Medulla oblongata (tissue), 1 donor: ENCODE measurements around the gene ACAP3.
"Not testable (repeated sequence)": the region's sequence is repeated elsewhere in the genome, so short reads cannot be mapped to it uniquely, and the experiment has no call there.

Experiments used
- DNase-seq: peaks from one replicate; pipeline ENCODE4 v3.0.0-alpha.2; 2015; ENCODE audit errors: extremely low spot score

ACAP3 gene

GRCh38 chr1:1330366-1331067, 22.8 kb upstream of the ACAP3 start:
- DNase-seq, result no peak

GRCh38 chr1:1329304-1330210, 21.8 kb upstream of the ACAP3 start:
- DNase-seq, result no peak

DNA sequence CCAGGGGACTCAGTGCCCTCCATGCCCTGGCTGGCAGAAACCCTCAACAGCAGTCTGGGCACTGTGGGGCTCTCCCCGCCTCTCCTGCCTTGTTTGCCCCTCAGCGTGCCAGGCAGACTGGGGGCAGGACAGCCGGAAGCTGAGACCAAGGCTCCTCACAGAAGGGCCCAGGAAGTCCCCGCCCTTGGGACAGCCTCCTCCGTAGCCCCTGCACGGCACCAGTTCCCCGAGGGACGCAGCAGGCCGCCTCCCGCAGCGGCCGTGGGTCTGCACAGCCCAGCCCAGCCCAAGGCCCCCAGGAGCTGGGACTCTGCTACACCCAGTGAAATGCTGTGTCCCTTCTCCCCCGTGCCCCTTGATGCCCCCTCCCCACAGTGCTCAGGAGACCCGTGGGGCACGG, 20.5 kb upstream of the ACAP3 start:
- no peak for DNase-seq

- no peak for DNase-seq
Measured at GRCh38 chr1:1327291-1327690, 19.6 kb upstream of the ACAP3 start.

GRCh38 chr1:1326075-1326605, 18.4 kb upstream of the ACAP3 start:
- no peak for DNase-seq

DNA sequence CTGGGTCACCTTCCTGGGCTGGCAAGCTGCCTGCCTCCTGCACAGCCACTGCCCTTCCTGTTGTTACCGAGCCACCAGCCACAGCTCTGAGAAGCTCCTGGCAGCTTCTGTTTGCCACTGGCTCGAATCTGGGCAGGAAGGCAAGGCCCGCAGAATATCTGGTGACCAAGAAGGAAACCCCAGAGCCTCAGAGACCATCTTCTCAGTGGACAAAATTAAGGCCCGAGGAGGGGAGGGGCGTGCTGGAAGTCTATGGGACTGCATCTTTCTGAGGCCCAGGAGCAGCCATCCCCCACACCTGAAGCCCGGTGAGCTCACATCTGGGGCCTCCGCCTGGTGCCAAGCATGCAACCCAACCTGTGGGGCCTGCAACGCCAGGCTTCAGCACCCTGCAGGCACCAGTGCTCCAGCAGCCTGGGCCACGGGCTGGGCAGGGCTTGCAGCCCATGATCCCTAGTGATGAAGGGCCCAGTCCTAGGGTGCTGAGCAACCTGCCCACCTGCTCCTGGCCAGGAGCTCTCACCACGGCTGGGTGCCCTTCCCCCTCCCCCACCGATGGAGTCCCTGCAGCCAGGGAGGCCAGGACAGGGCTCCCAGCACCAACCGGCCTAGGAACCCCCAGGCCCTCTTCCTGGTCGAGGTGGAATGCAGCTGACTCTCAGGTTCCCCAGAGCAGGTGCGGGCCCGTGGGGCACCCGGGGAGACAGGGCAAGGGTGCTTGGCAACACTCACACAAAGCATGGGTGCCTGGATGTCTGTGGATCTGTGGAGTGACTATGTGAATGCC, 17.8 kb upstream of the ACAP3 start:
- DNase-seq, result no peak

GRCh38 chr1:1324524-1325287, 17.0 kb upstream of the ACAP3 start, which contains the start of the genes CPTP and INTS11:
Gene CPTP, plus strand, starts transcription at chr1:1324802. Its CDS starts 2,109 bp downstream, at chr1:1326911.
Gene INTS11, minus strand, starts transcription at chr1:1324660. Its CDS starts 52 bp downstream, at chr1:1324608.
- peak; percentile 92 for DNase-seq

GRCh38 chr1:1324084-1324523, 16.4 kb upstream of the ACAP3 start:
- no peak for DNase-seq

DNA sequence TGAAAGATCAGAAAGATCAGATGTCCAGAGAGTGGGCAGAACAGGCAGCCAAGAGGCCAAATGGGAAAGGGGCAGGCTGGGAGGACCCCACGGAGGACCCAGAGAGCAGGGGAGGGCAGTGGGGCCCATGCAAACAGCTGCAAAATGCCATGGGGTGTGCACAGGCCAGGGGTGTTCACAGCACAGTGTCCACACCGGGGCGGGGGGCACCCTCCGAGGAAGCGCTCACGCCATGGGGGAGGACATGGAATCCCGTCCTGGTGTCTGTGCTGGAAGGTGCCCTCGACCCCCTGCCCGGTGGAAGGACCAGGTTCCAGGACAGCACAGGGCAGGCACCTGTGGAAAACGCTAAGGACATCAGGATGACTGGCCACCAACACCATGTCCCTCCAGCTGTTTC, 15.2 kb upstream of the ACAP3 start:
- no peak for DNase-seq

GRCh38 chr1:1322418-1322817, 14.7 kb upstream of the ACAP3 start:
- DNase-seq, result no peak

DNA sequence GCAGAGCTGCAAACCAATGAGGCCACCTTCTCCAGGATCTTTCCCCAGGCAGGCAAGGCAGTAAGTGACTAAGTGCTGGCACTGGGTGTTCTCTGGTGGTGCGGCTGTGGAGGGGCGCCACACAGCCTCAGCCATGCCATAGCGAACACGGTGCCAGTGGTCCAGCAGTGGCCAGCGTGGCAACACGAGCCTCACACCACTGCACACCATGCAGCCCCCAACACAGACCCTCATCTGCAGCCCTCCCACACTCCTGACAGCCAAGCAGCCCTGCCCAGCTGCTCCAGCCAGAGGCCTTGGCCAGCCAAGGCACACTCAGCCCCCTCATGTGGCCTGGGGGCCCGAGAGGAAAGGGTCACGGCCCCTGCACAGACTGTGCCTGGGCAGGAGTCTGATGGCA, 13.7 kb upstream of the ACAP3 start:
- DNase-seq, result no peak

- DNase-seq, result no peak
Measured at GRCh38 chr1:1320666-1321448, 13.1 kb upstream of the ACAP3 start.

- DNase-seq, result no peak
Measured at GRCh38 chr1:1319646-1319941, 11.9 kb upstream of the ACAP3 start.

DNA sequence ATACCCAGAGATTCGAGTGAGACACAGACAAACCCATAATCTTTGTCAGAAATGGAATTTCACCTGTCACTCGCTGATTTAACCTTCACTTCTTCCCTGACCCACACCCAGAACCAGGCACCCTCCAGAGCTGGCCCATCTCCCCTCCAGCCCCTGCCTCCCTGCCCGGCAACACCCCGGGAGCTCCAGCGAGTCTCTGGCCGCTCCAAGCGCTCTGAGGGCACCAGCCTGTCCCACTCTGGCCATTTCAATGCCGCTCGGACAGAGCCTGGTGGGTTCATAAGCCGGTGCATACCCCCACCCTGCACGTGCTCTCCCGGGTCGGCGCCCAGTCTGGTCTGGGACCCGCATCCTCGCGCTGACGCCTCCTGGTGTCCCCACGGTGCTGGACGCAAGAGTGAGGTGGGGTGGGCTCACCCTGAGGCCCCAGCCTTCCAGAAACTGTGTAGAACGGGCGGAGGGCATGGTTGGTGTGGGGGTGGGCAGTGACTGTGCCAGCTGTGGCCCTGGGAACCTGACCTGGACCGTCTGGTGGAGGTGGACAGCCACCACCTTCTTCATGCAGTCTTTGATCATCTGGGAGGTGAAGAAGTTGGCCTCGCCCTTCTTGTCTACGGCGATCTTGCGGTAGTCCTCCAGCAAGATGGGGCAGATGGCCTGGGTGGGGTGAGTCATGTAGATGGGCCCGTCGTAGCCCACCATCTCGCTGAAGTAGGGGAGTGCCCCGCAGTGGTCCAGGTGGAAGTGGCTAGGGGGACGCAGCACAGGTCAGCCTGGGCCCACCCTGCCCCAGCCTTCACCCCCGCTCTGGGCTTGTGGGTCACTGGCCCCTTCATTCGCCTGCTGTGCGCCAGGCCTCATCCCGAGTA, 11.3 kb upstream of the ACAP3 start:
- no peak for DNase-seq

GRCh38 chr1:1318131-1318652, 10.5 kb upstream of the ACAP3 start:
- peak; percentile 43 for DNase-seq

GRCh38 chr1:1317420-1317819, 9.7 kb upstream of the ACAP3 start:
- no peak for DNase-seq

- not testable (repeated sequence) for DNase-seq
Measured at GRCh38 chr1:1316199-1316598, 8.5 kb upstream of the ACAP3 start.

DNA sequence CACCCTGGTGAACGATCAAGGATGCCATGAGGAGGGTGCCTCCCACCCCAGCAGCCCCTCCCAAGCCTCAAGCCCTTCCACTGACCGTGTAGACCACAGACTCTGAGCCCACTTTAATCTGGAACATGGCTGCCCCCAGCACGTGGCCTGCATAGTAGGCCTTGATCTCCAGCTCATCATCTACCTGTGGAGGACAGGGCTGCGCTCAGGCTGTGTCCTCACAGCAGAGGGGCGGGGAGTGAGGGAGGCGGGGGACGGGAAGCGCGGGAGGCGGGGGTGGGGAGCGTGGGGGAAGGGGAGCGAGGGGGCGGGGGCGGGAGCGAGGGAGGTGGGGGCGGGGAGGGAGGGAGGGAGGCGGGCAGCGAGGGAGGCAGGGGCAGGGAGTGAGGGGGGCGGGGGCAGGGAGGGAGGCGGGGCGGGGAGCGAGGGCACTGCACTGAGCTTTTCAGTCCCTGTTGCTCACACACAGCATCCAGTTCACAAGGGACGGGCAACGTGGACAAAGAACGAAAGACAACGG, 7.8 kb upstream of the ACAP3 start:
- no peak for DNase-seq
